Measurements from ENCODE around the gene LIX1. TPM values are rescaled to one million over a fixed set of nuclear protein-coding genes. Genes with fewer than 3 reads are reported as not detected.

Gene LIX1
- total RNA-seq, 1 donor from 2014 or later, result not detected

- Histone ChIP-seq H3K9me3 (no peaks in the 10 kb centered on the region), H3K27ac (no peak overlapping the region), H3K4me3 (no peak overlapping the region), H3K4me1 (no peaks in the 10 kb centered on the region), H3K27me3 (no peaks in the 10 kb centered on the region), H3K36me3 (no peaks in the 10 kb centered on the region)
- TF ChIP-seq POLR2AphosphoS5 (IDR thresholded peaks at IDR 0.05; ENCODE audit: insufficient read depth in 1 of 2, low read depth in 1 of 2) (no peak), POLR2A (IDR thresholded peaks at IDR 0.05) (no peak)
- TF ChIP-seq, protein P1, sequence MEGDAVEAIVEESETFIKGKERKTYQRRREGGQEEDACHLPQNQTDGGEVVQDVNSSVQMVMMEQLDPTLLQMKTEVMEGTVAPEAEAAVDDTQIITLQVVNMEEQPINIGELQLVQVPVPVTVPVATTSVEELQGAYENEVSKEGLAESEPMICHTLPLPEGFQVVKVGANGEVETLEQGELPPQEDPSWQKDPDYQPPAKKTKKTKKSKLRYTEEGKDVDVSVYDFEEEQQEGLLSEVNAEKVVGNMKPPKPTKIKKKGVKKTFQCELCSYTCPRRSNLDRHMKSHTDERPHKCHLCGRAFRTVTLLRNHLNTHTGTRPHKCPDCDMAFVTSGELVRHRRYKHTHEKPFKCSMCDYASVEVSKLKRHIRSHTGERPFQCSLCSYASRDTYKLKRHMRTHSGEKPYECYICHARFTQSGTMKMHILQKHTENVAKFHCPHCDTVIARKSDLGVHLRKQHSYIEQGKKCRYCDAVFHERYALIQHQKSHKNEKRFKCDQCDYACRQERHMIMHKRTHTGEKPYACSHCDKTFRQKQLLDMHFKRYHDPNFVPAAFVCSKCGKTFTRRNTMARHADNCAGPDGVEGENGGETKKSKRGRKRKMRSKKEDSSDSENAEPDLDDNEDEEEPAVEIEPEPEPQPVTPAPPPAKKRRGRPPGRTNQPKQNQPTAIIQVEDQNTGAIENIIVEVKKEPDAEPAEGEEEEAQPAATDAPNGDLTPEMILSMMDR (IDR thresholded peaks at IDR 0.05), result no peak
- intact Hi-C loops (cut with DNase I), result no loop called here
- DNase-seq (ENCODE audit: extremely low spot score in 2 of 2), result no peak
These were observed 14.7 kb downstream of the LIX1 start for GRCh38 chr5:97127727-97128126.

DNA sequence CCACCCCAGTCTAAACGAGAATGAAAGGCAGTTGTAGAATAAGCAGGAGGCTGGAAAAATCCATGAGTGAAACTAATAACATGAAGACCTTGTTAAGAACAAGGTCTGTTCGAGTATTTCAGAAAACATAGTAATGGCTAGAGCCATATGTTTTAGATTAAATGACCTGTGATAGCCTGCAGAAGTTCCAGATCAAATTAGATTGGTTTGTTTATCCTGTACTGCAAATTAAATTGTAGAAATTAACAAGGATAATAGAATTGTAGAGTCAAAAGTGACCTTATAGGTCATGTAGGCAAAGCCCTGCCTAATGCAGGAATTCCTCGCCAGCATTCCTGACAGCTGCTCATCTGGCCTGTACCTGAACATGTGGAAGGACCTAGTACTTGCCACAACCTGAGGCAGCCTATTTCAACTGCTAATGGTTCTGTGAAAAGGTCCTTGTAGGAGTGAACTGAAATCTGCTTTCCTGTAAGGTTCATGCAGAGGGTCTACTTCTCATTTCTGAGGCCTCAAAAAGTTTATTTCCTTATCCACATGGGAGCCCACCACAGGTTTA lies 17.2 kb downstream of the LIX1 start:
- H3K4me3 ChIP-seq, result no peak overlapping the region
- H3K27ac ChIP-seq, result no peak overlapping the region
- intact Hi-C loops (cut with DNase I), result no loop called here
- no peaks in the 10 kb centered on the region for H3K9me3 ChIP-seq
- H3K27me3 ChIP-seq, result no peaks in the 10 kb centered on the region
- no peak for DNase-seq (ENCODE audit: extremely low spot score in 2 of 2)
- H3K36me3 ChIP-seq, result no peaks in the 10 kb centered on the region
- H3K4me1 ChIP-seq, result no peaks in the 10 kb centered on the region
- no peak for TF ChIP-seq POLR2A (IDR thresholded peaks at IDR 0.05)
- TF ChIP-seq, protein P1 (IDR thresholded peaks at IDR 0.05), result no peak
- TF ChIP-seq POLR2AphosphoS5 (IDR thresholded peaks at IDR 0.05; ENCODE audit: insufficient read depth in 1 of 2, low read depth in 1 of 2), result no peak

- TF ChIP-seq, protein P1 (IDR thresholded peaks at IDR 0.05), result no peak
- TF ChIP-seq POLR2A (IDR thresholded peaks at IDR 0.05), result no peak
- no peak for TF ChIP-seq POLR2AphosphoS5 (IDR thresholded peaks at IDR 0.05; ENCODE audit: insufficient read depth in 1 of 2, low read depth in 1 of 2)
- no peak overlapping the region for H3K27ac ChIP-seq
- no peak overlapping the region for H3K4me3 ChIP-seq
- no peaks in the 10 kb centered on the region for H3K36me3 ChIP-seq
- H3K27me3 ChIP-seq, result no peaks in the 10 kb centered on the region
- no peak for DNase-seq (ENCODE audit: extremely low spot score in 2 of 2)
- no peaks in the 10 kb centered on the region for H3K9me3 ChIP-seq
- intact Hi-C loops (cut with DNase I), result no loop called here
- H3K4me1 ChIP-seq, result no peaks in the 10 kb centered on the region
These were observed 18.1 kb downstream of the LIX1 start for GRCh38 chr5:97124335-97124734.

DNA sequence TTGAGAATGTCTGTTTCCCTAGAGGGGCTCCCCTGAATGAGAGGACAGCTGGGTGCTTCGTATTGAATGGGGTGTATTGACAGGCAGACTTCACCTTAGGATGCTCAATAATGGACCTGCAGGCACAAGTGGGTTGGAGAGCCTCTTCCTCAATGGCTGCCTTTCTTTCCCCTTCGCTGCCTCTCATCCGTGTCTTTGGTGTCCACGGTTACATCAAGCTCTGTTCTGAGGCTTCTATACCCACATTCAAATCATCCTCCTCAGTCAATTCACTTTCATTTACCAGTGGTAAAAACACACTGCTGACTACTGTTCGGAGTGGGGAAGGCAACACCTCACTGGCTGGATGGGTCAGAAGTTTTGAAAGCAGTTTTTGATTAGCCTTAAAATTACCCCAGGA lies 20.6 kb downstream of the LIX1 start:
- intact Hi-C loops (cut with DNase I), result no loop called here
- DNase-seq (ENCODE audit: extremely low spot score in 2 of 2), result no peak
- H3K36me3 ChIP-seq, result no peaks in the 10 kb centered on the region

DNA sequence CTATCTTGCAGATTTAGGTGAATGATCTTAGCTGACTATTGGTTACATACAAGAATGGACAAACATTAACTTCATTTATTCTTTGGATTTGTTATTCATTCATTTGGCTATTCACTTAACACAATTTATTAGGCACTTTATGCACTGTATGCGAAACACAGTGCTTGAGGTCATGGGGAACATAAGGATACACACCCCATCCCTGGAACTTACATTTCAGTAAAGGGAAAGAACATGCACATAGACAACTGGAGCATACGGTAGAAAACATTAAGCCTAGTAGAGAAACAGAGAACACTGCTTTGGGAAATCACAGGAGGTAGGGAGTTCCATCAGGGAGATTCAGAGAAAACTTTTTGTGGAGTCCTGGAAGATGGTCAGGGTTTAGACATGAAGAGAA lies 22.2 kb downstream of the LIX1 start:
- intact Hi-C loops (cut with DNase I), result no loop called here
- Histone ChIP-seq H3K4me1 (no peaks in the 10 kb centered on the region), H3K27ac (no peak overlapping the region), H3K36me3 (no peaks in the 10 kb centered on the region), H3K9me3 (no peaks in the 10 kb centered on the region), H3K4me3 (no peak overlapping the region), H3K27me3 (no peaks in the 10 kb centered on the region)
- no peak for DNase-seq (ENCODE audit: extremely low spot score in 2 of 2)
- TF ChIP-seq POLR2A (IDR thresholded peaks at IDR 0.05) (no peak), POLR2AphosphoS5 (IDR thresholded peaks at IDR 0.05; ENCODE audit: insufficient read depth in 1 of 2, low read depth in 1 of 2) (no peak)
- TF ChIP-seq, protein P1 (IDR thresholded peaks at IDR 0.05), result no peak

More for the DNA sequence above, 20.6 kb downstream of the LIX1 start:
- H3K9me3 ChIP-seq, result no peaks in the 10 kb centered on the region
- no peak overlapping the region for H3K27ac ChIP-seq
- no peaks in the 10 kb centered on the region for H3K27me3 ChIP-seq
- H3K4me1 ChIP-seq, result no peaks in the 10 kb centered on the region
- TF ChIP-seq, protein P1 (IDR thresholded peaks at IDR 0.05), result no peak
- no peak overlapping the region for H3K4me3 ChIP-seq

Measured in vagina (tissue), 2 donors.